Measurements from ENCODE around the gene RPTOR.
"Not testable (repeated sequence)": the region's sequence is repeated elsewhere in the genome, so short reads cannot be mapped to it uniquely, and the experiment has no call there.

Gene RPTOR

GRCh38 chr17:80512233-80512632, 32.4 kb upstream of the RPTOR start:
- peak; percentile 88 for DNase-seq (ENCODE audit: low spot score)

DNA sequence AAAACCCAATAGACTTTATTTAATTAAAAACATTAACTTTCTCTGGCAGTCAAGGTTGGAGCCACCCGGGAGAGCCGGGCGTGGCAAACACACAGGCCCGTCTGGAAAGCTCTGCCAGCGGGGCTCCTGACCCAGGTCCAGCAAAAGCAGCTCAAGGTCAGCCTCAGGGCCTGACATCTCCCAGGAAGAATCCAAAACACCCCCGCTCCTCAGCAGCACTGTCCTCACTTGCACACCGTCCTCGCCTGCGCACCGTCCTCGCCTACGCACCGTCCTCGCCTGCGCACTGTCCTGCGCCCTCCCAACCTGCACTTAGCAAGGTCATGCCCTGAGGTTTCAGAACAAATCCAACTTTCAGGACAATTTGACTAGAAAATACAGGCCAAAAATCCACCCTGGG, 31.4 kb upstream of the RPTOR start:
- DNase-seq (ENCODE audit: low spot score) = no peak

DNA sequence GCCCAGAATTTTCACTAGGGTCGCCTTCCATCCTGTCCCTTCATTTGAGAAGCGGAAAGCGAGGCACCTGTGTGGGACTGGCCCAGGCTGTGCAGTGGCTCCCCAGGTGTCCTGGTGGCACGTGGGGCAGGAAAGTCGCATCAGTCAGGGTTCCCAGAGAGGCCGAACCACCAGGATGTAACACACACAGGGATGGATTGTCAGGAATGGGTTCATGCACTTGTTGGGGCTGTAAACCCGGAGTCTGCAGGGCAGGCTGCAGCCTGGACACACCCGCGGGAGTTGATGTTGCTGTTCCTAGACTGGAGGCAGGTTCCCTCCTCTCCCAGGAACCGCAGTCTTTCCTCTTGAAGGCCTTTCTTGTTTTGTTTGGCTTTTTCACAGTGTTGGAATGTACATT, 30.7 kb upstream of the RPTOR start:
- DNase-seq (ENCODE audit: low spot score) = peak; percentile 77

DNA sequence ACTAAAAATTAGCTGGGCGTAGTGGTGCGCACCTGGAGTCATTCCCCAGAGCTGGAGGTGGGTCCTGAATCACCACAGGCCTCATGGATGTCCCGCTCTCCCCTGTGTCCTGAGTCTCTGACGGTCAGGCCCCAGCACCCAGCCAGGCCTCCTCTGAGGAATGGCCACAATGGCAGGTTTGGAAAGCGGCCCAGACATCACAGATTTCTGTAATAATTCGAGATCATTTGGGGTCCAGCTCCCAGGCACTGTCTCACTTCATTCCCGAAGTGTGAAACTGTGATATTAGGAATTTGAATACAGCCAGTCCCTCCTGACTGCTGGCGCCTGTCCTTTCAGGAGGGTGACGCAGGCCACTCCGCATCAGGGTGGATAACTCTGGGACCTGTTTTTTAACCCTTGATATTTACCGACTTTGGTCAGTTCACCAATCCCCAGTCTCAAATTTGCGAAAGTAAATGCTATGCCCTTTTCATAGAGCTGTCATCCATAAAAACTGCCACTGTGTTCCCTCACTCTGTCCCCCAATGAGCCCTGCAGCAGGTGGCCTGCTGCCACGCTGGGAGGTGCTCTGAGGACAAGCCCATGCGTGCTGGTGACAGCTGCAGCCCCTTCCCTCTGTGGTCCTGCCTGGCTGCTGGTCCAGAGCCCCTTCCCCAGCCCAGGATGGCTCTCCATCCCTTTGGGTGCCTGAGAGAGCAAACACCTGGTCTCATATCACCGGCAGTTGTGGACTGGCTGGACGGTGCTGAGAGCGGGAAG, 28.3 kb upstream of the RPTOR start:
- DNase-seq (ENCODE audit: low spot score) = no peak

GRCh38 chr17:80517641-80518040, 27.0 kb upstream of the RPTOR start:
- no peak for DNase-seq (ENCODE audit: low spot score)

GRCh38 chr17:80518392-80518791, 26.2 kb upstream of the RPTOR start:
- DNase-seq (ENCODE audit: low spot score) = no peak

DNA sequence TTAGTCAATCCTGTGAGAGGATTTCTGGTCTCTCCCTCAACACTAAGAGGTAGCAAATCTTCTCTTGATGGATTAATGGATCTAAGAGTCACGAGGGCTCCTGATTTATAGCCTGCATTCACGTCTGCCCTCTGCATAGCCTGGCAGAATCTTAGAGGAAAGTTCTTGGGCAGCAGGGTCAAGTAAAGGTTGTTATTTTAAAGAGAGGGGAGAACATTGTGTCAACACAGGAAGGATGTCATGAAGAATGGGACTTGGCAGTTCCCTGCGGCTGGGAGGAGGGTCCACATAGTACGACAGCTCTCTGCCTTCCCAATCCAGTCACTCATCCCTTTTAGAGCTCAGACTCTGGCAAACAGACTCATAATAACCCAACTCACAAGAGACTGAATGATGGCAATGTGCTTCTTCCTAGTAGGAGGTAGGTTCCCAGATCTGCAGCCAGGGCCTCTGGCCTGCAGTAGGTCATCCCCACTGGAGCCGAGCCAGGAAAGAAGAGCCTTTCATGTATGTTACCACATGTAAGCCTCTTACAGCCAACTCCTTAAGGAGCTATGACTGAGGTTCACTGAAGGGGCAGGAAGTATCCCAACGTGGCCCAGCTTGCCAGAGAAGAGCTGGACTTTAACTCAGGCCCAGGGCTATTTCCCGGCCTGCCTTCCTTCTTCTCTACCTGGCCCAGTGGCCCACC, 25.4 kb upstream of the RPTOR start:
- no peak for DNase-seq (ENCODE audit: low spot score)

DNA sequence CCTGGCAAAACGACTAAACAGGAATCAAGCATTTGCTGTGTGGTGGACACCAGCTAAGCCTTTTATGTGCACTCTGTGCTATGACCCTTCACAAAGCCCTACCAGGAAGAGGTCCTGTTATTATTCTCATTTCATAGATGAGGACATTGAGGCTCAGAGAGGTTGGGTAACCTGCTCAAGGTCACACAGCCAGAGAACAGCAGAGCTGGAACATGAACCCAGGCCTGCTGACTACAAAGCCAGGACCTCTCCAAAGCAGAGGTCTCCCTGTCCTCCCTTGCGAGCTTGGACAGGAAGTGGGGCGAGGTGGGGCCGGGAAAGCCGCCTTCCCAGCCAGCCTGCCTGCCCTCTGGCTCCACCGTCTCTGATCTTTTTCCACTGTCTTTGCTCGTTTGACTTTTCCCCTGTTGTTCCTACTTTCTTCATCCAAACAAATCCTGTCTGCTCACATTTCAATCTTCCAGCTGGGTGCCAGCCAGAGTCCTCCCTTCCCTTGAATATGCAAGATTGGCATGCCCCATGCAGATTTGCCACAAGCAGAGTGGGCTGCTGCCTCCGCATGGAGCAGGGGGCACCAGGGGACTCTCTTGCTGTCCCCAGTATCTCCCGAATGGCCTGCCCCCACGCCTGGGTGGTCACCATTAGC, 23.7 kb upstream of the RPTOR start:
- DNase-seq (ENCODE audit: low spot score) = no peak

- no peak for DNase-seq (ENCODE audit: low spot score)
These were observed 21.4 kb upstream of the RPTOR start for GRCh38 chr17:80523054-80523744.

GRCh38 chr17:80523956-80524712, 20.5 kb upstream of the RPTOR start:
- no peak for DNase-seq (ENCODE audit: low spot score)

DNA sequence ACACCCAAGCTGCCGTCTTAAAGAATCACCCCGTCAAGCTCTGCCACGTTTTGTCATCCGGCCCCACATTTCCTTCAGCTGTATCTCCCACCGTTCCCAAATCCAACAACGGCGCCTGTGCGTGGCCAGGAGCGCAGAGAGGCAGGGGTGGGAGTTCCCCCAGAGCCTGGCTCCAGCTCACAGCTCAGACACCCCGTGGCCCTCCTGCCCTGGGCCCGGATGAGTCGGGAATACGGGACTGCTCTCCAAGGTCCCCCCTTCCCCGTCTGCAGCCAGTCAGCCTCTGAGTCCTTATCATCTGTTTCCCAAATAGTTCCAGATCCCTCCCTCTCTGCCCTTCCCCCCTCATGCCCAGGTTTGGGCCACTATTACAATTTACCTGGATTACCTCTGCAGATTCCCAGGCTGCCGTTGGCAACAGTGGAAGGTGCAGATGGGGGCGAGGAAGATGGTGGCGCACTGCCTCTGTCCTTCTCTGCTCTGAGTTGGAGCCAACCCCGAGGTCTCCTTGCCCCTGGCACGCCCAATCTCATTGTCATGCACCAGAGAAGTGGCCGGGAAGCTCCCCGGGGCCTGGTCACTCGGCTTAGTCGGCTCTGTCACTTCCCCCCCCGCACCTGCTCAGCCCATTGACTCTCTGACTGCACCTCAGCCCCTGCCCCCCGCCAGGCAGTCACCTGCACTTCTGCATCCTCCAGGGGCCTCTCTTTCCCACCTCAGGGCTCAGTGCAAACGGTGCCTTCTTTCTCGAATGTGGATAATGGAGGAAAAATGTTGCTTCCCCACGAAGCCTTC, 18.3 kb upstream of the RPTOR start:
- no peak for DNase-seq (ENCODE audit: low spot score)

- peak; percentile 66 for DNase-seq (ENCODE audit: low spot score)
These were observed 17.5 kb upstream of the RPTOR start for GRCh38 chr17:80527016-80527645.

GRCh38 chr17:80528536-80528935, 16.1 kb upstream of the RPTOR start:
- no peak for DNase-seq (ENCODE audit: low spot score)

DNA sequence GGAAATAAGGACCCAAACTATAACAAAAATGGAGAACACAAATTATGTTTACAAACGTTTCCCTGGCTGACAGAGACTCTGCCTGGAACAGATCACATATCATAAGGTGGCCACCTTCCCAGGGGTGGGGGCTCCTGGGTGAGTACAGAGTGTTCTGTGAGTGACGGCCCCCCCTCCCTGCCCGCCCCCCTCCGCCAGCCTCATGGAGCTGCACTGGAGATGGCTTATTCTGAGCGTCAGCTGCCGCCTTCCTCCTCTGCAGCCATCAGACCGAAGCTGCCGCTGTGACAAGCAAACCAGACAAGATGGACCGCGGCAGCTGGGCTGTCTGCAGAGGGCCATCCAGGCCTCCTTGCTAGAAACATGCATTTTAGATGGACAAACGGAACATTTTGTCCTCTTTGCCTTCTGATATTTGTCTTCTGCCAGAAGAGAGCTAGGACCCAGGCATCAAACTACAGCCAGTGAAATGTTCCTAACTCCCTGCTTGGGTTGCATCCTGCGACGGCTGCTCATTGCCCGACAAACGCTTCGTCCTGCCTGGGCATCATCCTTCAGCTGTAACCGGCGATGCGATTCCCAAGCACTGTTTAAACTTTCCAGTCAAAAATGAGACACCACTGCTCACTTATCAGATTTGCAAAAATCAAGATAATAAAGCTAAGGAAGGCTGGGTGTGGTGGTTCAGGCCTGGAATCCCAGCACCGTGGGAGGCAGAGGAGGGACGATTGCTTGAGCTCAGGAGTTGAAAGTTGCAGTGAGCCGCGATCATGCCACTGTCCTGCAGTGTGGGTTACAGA, 15.3 kb upstream of the RPTOR start:
- no peak for DNase-seq (ENCODE audit: low spot score)

- DNase-seq (ENCODE audit: low spot score) = no peak
These were observed 14.7 kb upstream of the RPTOR start for GRCh38 chr17:80529904-80530292.

- no peak for DNase-seq (ENCODE audit: low spot score)
These were observed 13.2 kb upstream of the RPTOR start for GRCh38 chr17:80531400-80531799.

DNA sequence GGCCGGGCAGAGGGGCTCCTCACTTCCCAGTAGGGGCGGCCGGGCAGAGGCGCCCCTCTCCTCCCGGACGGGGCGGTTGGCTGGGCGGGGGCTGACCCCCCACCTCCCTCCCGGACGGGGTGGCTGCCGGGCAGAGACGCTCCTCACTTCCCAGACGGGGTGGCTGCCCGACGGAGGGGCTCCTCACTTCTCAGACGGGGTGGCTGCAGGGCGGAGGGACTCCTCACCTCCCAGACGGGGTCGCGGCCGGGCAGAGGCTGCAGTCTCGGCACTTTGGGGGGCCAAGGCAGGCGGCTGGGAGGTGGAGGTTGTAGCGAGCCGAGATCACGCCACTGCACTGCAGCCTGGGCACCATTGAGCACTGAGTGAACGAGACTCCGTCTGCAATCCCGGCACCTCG, 7.3 kb upstream of the RPTOR start:
- not testable (repeated sequence) for DNase-seq (ENCODE audit: low spot score)

GRCh38 chr17:80538484-80538883, 6.2 kb upstream of the RPTOR start:
- DNase-seq (ENCODE audit: low spot score) = no peak

DNA sequence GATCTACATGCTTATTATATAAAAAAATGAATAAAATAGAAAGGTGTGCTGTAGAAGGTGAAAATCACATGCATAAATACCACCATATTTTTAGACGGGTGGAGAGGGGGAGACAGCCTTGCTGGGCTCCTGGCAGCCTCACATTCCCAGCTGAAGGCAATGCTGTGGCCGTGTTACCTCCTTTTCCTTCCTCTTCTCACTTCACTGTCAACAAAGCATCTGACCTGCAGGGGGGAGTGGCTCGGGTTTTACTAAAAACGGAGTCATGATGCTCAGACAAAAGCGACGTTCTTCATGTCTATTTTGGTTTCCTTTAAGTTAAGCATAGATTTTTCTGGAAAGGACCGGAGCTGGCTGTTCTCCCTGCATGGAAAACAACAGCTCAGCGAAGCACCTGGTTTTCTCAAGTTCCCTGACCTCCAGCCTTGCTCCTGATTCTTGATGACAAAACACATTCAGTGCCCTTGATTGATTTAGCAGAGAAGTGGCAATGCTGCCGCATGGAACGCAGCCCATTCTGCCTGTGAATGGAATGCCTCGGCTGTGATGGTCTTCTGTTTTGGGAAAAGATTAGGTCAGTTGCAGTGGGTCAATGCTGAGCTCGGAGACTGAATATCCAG, 5.5 kb upstream of the RPTOR start:
- no peak for DNase-seq (ENCODE audit: low spot score)
